Memory B cell (primary cell): ENCODE data around the gene RPL13.

Experiments used
- ATAC-seq: fragments of 150-1000 bp; cut with Tn5 transposase; 2 replicates; pipeline ENCODE4 v1.10.0; 2021; ENCODE audit warnings: low read depth, mild to moderate bottlenecking, moderate library complexity
- DNase-seq, 2 donors: peaks; one replicate each; pipeline ENCODE4 v3.0.0; 2022; ENCODE audit warnings: low spot score in 2 of 2
- H3K27ac Mint-ChIP-seq: one replicate; pipeline ENCODE4 v1.8.0; 2022; ENCODE audit warnings: mild to moderate bottlenecking, moderate library complexity, mixed read lengths
- H3K27me3 Mint-ChIP-seq: one replicate; pipeline ENCODE4 v1.8.0; 2022; ENCODE audit warnings: mixed read lengths
- H3K36me3 Mint-ChIP-seq: one replicate; pipeline ENCODE4 v1.8.0; 2022; ENCODE audit warnings: mild to moderate bottlenecking, mixed read lengths
- H3K4me1 Mint-ChIP-seq: one replicate; pipeline ENCODE4 v1.8.0; 2022; ENCODE audit warnings: mixed read lengths
- H3K4me3 Mint-ChIP-seq: one replicate; pipeline ENCODE4 v1.8.0; 2022; ENCODE audit warnings: mild to moderate bottlenecking, moderate library complexity, mixed read lengths
- H3K9me3 Mint-ChIP-seq: one replicate; pipeline ENCODE4 v1.8.0; 2022; ENCODE audit warnings: mixed read lengths

Gene RPL13

GRCh38 chr16:89549007-89549700, 11.3 kb upstream of the RPL13 start:
- ATAC-seq: no peak
- H3K9me3 Mint-ChIP-seq: no peaks in the 10 kb centered on the region
- H3K4me3 Mint-ChIP-seq: no peak overlapping the region

DNA sequence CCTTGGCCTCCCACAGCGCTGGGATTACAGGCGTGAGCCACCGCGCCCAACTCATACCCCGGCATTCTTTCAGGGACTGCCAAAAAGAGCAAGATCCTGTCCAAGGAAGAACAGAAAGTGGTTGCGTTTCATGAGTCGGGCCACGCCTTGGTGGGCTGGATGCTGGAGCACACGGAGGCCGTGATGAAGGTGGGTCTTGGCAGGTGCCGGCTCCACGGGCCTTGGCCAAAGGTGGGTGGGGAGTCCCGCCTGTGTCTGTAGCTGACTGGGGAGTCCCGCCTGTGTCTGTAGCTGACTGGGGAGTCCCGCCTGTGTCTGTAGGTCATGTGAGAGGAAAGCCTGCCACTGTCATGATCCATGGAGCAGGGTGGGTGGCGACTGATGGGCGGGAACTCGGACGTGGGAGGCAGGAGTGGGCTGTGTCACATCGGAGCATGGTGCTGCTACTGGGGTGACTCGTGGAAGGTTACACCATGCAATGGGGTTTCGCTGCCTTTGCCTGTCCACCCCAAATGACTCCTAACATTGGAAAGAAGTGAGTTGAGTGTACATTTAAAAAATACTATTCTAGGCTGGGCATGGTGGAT, 10.0 kb upstream of the RPL13 start:
- Mint-ChIP-seq H3K4me3 (no peak overlapping the region), H3K9me3 (no peaks in the 10 kb centered on the region), H3K27me3 (no peaks in the 10 kb centered on the region), H3K36me3 (peaks cover 21% of the 10 kb centered on the region), H3K27ac (peak overlapping the region; percentile 47), H3K4me1 (no peaks in the 10 kb centered on the region)
- ATAC-seq (no peak), DNase-seq (no peak)

More at GRCh38 chr16:89549007-89549700, 11.3 kb upstream of the RPL13 start:
- no peaks in the 10 kb centered on the region for H3K27me3 Mint-ChIP-seq
- H3K36me3 Mint-ChIP-seq: peaks cover 26% of the 10 kb centered on the region
- no peak overlapping the region for H3K27ac Mint-ChIP-seq
- no peak for DNase-seq
- no peaks in the 10 kb centered on the region for H3K4me1 Mint-ChIP-seq

DNA sequence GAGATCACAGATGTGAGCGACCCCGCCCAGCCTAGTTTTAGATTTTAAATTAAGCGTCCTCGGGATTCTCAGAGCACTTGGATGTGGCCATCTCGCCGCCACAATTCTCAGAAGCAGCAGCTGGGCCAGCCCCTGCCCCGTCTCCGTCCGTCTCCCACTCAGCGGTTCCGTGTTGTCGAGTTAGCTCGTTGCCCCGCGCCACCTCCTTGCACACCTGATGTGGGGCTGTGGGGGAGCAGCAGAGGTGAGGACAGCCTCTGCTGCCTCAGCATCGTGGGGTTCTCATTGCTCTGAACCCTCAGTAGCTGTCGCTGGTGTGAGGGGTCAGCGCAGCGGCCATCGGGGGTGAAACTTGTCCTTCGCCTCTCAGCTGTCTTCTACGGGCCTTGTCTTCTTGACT, 8.2 kb upstream of the RPL13 start:
- no peak for ATAC-seq
- H3K4me3 Mint-ChIP-seq: no peak overlapping the region
- H3K27ac Mint-ChIP-seq: no peak overlapping the region
- H3K9me3 Mint-ChIP-seq: no peaks in the 10 kb centered on the region
- no peaks in the 10 kb centered on the region for H3K27me3 Mint-ChIP-seq
- DNase-seq: no peak
- peaks cover 15% of the 10 kb centered on the region for H3K36me3 Mint-ChIP-seq
- peaks cover under 1% of the 10 kb centered on the region for H3K4me1 Mint-ChIP-seq

DNA sequence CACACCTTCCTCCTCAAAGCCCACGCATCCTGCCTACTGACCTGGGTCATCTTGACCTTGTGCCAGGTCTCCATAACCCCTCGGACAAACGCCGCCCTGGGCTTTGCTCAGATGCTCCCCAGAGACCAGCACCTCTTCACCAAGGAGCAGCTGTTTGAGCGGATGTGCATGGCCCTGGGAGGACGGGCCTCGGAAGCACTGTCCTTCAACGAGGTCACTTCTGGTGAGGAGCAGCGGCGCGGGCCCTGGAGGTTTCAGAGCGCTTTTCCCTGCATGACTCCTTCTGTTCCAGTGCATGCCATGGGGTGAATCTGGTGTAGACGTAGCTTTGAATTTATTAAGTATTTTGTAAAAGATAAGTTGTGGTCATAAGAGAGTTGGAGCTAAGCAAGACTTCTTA, 7.6 kb upstream of the RPL13 start:
- Mint-ChIP-seq H3K4me3 (no peak overlapping the region), H3K36me3 (peaks cover 13% of the 10 kb centered on the region), H3K4me1 (peaks cover 3% of the 10 kb centered on the region), H3K9me3 (no peaks in the 10 kb centered on the region), H3K27me3 (no peaks in the 10 kb centered on the region), H3K27ac (no peak overlapping the region)
- DNase-seq: no peak
- ATAC-seq: no peak

- H3K9me3 Mint-ChIP-seq: no peaks in the 10 kb centered on the region
- no peak overlapping the region for H3K27ac Mint-ChIP-seq
- peaks cover 10% of the 10 kb centered on the region for H3K36me3 Mint-ChIP-seq
- DNase-seq (no peak), ATAC-seq (no peak)
- H3K4me1 Mint-ChIP-seq: peaks cover 3% of the 10 kb centered on the region
- no peak overlapping the region for H3K4me3 Mint-ChIP-seq
- no peaks in the 10 kb centered on the region for H3K27me3 Mint-ChIP-seq
Measured at GRCh38 chr16:89553733-89554132, 6.7 kb upstream of the RPL13 start.

- DNase-seq: no peak
- Mint-ChIP-seq H3K27me3 (no peaks in the 10 kb centered on the region), H3K4me3 (no peak overlapping the region), H3K4me1 (peaks cover 3% of the 10 kb centered on the region), H3K9me3 (no peaks in the 10 kb centered on the region), H3K36me3 (peaks cover 7% of the 10 kb centered on the region), H3K27ac (no peak overlapping the region)
- ATAC-seq: no peak
Measured at GRCh38 chr16:89554343-89554742, 6.1 kb upstream of the RPL13 start.

- no peak for ATAC-seq
- Mint-ChIP-seq H3K4me3 (no peak overlapping the region), H3K4me1 (peaks cover 6% of the 10 kb centered on the region), H3K36me3 (peaks cover 7% of the 10 kb centered on the region), H3K27me3 (no peaks in the 10 kb centered on the region), H3K27ac (no peak overlapping the region), H3K9me3 (no peaks in the 10 kb centered on the region)
- no peak for DNase-seq
Measured at GRCh38 chr16:89555265-89555664, 5.2 kb upstream of the RPL13 start.

GRCh38 chr16:89555780-89556179, 4.7 kb upstream of the RPL13 start:
- DNase-seq (no peak), ATAC-seq (no peak)
- H3K4me1 Mint-ChIP-seq: peaks cover 6% of the 10 kb centered on the region
- H3K27me3 Mint-ChIP-seq: no peaks in the 10 kb centered on the region
- H3K9me3 Mint-ChIP-seq: no peaks in the 10 kb centered on the region
- no peak overlapping the region for H3K4me3 Mint-ChIP-seq
- no peak overlapping the region for H3K27ac Mint-ChIP-seq
- peaks cover 4% of the 10 kb centered on the region for H3K36me3 Mint-ChIP-seq

DNA sequence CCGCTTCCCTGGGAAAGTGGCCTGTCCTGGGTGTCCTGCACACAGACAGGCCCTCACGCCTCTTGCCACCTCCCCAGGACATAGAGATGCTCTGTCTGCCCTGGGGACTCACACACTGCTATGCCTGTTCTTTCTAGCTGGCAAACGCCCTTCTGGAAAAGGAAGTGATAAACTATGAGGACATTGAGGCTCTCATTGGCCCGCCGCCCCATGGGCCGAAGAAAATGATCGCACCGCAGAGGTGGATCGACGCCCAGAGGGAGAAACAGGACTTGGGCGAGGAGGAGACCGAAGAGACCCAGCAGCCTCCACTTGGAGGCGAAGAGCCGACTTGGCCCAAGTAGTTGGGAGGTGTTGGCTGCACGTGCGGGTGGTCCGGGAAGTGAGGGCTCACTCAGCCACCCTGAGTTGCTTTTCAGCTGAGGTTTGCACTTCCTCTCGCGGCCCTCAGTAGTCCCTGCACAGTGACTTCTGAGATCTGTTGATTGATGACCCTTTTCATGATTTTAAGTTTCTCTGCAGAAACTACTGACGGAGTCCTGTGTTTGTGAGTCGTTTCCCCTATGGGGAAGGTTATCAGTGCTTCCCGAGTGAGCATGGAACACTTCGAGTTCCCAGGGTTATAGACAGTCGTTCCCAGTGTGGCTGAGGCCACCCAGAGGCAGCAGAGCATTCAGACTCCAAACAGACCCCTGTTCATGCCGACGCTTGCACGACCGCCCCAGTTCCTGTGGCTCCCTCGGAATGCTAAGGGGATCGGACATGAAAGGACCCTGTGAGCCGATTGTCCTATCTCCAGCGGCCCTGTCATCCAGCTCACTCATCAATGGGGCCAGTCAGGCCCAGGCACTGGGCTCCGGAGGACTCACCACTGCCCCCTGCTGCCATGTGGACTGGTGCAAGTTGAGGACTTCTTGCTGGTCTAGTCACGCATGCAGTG, 3.5 kb upstream of the RPL13 start:
- ATAC-seq (peak; percentile 27), DNase-seq (peak; percentile 75 to 83)
- H3K9me3 Mint-ChIP-seq: no peaks in the 10 kb centered on the region
- H3K27me3 Mint-ChIP-seq: no peaks in the 10 kb centered on the region
- H3K4me1 Mint-ChIP-seq: peaks cover 12% of the 10 kb centered on the region
- peaks cover 4% of the 10 kb centered on the region for H3K36me3 Mint-ChIP-seq
- H3K27ac Mint-ChIP-seq: no peak overlapping the region
- no peak overlapping the region for H3K4me3 Mint-ChIP-seq

DNA sequence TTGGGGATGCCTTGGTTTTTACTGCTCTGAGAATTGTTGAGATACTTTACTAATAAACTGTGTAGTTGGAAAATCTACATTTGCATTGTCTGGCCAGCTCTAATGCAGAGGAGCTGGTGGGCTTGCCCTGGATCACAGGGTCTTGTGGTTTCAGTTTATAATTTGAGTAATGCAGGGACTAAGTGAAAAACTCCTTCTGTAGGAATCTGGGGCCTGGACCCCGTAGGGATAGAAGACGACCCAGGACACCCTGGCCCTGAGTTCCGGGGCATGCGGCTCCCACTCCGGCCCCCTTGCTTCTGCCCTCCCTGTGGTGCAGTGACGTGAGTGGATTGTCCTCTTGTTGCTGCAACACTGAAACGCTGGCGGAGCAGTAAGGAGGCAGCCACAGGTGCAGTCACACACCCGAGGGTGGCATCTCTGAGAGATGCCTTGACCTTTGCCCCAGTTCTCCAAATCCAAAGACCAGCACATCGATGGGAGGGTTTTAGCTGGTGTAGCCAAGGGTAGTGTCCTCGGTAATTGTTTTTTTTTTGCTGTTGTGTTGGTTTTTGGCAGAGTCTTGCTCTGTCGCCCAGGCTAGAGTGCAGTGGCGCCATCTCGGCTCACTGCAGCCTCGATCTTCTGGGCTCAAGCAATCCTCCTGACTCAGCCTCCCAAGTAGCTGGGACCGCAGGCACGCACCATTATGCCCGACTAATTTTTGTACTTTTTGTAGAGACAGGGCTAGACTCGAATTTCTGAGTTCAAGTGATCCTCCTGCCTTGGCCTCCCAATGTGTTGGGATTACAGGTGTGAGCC, 2.6 kb upstream of the RPL13 start:
- Mint-ChIP-seq H3K36me3 (peaks cover 8% of the 10 kb centered on the region), H3K4me3 (no peak overlapping the region)

DNA sequence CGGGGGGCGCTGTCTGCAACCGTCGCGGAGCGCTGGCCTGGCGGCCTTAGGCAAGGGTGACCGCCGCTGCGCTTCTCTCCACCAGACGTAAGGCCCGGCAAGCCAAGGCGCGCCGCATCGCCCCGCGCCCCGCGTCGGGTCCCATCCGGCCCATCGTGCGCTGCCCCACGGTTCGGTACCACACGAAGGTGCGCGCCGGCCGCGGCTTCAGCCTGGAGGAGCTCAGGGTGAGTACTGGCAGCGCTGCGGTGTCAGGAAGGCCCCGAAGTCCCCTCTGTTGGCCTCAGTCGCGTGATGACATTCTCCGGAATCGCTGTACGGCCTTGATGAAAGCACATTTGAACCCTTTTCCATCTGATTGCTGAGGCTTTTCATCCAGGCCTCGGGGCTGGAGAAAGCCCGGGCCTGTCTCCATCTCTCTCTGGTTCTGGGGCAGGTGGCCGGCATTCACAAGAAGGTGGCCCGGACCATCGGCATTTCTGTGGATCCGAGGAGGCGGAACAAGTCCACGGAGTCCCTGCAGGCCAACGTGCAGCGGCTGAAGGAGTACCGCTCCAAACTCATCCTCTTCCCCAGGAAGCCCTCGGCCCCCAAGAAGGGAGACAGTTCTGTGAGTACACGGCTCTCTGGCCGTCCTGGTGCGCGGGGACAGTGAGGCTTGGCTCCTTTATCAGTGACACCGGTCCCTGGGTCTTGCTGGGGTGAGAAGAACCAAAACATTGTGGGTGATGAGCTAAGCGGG, 831 bp downstream of the RPL13 start:
- ATAC-seq (no peak), DNase-seq (no peak)
- no peaks in the 10 kb centered on the region for H3K27me3 Mint-ChIP-seq
- H3K4me1 Mint-ChIP-seq: peaks cover 42% of the 10 kb centered on the region
- H3K36me3 Mint-ChIP-seq: peaks cover 11% of the 10 kb centered on the region
- peak overlapping the region; percentile 82 for H3K27ac Mint-ChIP-seq
- peak overlapping the region; percentile 99 for H3K4me3 Mint-ChIP-seq
- no peaks in the 10 kb centered on the region for H3K9me3 Mint-ChIP-seq

More for the DNA sequence above, 2.6 kb upstream of the RPL13 start:
- DNase-seq (no peak), ATAC-seq (no peak)
- no peaks in the 10 kb centered on the region for H3K9me3 Mint-ChIP-seq
- peaks cover 17% of the 10 kb centered on the region for H3K4me1 Mint-ChIP-seq
- H3K27me3 Mint-ChIP-seq: no peaks in the 10 kb centered on the region
- no peak overlapping the region for H3K27ac Mint-ChIP-seq

DNA sequence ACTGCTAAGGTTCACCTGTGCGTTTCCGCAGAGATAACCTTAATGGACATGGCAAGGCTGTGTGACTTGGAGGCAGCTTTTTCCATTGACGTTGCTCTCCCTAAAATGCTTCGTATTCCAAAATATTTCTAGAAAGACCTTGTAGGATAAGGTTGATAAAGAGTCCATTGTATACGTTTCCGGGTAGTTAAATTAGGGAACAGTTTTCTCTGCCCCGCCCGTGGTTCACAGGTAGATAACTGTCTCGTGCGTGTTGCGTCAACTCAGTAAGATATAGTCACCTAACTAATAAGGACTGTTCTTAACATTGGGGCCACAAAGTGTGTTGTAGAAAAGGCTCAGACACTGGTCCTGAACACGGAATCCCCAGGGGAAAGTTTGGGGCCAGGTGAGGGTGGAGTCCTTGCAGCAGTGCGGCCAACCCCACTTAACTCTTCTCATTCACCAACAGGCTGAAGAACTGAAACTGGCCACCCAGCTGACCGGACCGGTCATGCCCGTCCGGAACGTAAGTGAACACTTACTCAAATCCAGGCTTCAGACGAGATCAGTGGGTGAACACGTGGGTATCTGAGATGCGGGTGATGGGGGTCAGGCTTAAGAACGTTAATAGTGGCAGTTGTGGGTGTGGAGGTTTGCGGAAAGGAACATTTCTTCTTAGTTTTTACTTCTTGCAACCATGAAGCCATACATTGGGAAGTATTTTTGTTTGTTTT, 1.6 kb downstream of the RPL13 start:
- Mint-ChIP-seq H3K27ac (peak overlapping the region; percentile 82), H3K27me3 (no peaks in the 10 kb centered on the region), H3K4me1 (peaks cover 42% of the 10 kb centered on the region), H3K4me3 (peak overlapping the region; percentile 99), H3K36me3 (peaks cover 11% of the 10 kb centered on the region), H3K9me3 (no peaks in the 10 kb centered on the region)
- ATAC-seq (no peak), DNase-seq (no peak)

GRCh38 chr16:89562939-89563338, 2.5 kb downstream of the RPL13 start:
- Mint-ChIP-seq H3K9me3 (no peaks in the 10 kb centered on the region), H3K4me3 (no peak overlapping the region), H3K27ac (no peak overlapping the region), H3K27me3 (no peaks in the 10 kb centered on the region), H3K4me1 (peaks cover 39% of the 10 kb centered on the region), H3K36me3 (peaks cover 12% of the 10 kb centered on the region)
- DNase-seq: no peak
- no peak for ATAC-seq
